Ecto neural progenitor cell (in vitro differentiated cells): ENCODE measurements around the gene C11orf54.
"Not testable (repeated sequence)": the region's sequence is repeated elsewhere in the genome, so short reads cannot be mapped to it uniquely, and the experiment has no call there.

Experiments used
- DNase-seq: peaks from one replicate; pipeline ENCODE4 v3.0.0-alpha.2; 2018; ENCODE audit warnings: low spot score

Gene C11orf54

GRCh38 chr11:93766504-93766903 lies 25.0 kb downstream of the C11orf54 start:
- DNase-seq, result no peak

DNA sequence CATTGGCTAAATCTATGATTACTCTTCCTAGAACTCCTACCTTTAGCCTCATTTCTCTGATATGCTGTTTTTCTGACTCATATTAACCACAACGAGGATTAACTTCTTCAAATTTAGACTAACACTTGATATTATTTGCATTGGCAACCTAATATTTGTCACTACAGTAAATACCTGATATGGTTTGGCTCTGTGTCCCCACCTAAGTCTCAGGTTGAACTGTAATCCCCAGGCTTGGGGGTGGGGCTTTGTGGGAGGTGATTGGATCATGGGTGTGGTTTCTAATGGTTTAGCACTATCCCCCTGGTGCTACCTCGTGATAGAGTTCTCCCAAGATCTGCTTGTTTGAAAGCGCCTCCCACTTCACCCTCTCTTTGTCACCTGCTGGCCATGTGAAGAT lies 25.5 kb downstream of the C11orf54 start:
- no peak for DNase-seq

GRCh38 chr11:93770160-93770559 lies 28.7 kb downstream of the C11orf54 start:
- no peak for DNase-seq

- DNase-seq, result no peak
Observed at GRCh38 chr11:93772123-93772522, 30.7 kb downstream of the C11orf54 start.

DNA sequence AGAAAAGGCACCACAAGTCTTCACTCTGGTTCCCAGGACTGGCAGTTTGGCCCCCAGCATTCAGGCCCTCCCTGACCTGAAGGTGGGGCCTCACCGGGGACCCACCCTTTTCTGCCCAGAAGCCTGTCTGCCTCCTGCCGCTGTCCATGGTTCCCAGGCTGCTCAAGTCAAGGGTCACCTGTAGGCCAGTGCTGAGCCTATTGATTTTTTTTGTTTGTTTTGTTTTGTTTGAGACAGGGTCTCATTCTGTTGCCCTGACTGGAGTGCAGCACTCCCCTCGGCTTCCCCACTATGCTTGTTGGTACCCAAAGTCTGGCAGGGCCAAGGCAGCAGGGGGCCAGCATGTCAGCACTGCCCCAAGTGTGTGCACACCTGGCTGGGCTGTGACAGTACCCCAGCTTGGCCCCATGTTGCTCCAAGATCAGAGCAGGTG lies 31.6 kb downstream of the C11orf54 start:
- DNase-seq, result no peak

DNA sequence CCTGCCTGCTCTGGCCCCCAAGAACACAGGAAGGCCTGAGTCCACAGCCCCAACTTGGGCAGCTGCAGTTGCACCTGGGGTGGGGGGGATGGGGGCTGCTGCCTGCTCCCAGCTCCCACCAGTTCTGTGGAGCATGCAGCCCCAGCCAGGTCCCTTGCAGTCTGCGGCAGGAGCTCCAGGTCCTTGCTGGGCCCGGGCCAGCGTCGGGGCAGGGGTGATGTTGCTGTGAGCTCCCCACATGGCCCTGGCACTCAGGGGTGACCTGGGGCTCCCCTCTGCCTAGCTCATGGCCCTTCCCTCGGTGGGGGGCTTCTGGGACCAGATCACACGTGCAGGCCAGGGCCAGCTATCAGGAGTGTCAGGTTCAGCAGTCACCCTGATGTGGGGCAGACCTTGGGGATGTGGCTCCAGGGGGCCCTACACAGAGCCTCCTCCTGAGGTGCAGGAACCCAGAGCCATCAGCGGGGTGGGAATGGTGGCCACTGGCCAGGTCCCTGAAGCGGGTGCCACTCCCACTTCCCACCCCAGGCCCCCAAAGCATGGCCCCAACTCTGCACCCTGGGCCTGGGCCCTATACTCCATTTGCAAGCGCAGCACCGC lies 32.2 kb downstream of the C11orf54 start:
- no peak for DNase-seq

GRCh38 chr11:93774560-93774959 lies 33.1 kb downstream of the C11orf54 start:
- not testable (repeated sequence) for DNase-seq

- no peak for DNase-seq
Observed at GRCh38 chr11:93775289-93775688, 33.8 kb downstream of the C11orf54 start.

DNA sequence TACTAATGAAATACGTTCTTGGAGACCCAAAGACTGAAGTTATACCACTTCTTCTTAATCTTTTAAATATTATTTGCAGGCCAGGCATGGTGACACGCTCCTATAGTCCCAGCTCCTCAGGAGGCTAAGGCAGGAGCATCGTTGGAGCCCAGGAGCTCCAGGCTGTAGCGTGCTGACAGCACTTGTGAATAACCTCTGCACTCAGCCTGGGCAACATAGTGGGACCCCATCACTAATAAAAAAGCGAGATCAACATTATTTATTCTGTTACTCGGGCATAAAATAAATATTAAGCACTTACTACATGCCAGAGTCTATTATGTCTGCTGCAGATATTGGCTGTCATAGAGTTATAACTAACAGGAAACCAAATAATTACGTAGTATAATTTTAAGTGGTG lies 41.9 kb downstream of the C11orf54 start:
- DNase-seq, result no peak

GRCh38 chr11:93783765-93784144 lies 42.3 kb downstream of the C11orf54 start:
- no peak for DNase-seq

GRCh38 chr11:93784145-93784934 lies 42.9 kb downstream of the C11orf54 start, which contains the start of gene MED17:
Gene MED17, plus strand, starts transcription at chr11:93784282. Its CDS starts 232 bp downstream, at chr11:93784514.
- peak; percentile 94 for DNase-seq

GRCh38 chr11:93784935-93785360 lies 43.5 kb downstream of the C11orf54 start:
- DNase-seq, result no peak

GRCh38 chr11:93791493-93791892 lies 50.0 kb downstream of the C11orf54 start:
- no peak for DNase-seq

DNA sequence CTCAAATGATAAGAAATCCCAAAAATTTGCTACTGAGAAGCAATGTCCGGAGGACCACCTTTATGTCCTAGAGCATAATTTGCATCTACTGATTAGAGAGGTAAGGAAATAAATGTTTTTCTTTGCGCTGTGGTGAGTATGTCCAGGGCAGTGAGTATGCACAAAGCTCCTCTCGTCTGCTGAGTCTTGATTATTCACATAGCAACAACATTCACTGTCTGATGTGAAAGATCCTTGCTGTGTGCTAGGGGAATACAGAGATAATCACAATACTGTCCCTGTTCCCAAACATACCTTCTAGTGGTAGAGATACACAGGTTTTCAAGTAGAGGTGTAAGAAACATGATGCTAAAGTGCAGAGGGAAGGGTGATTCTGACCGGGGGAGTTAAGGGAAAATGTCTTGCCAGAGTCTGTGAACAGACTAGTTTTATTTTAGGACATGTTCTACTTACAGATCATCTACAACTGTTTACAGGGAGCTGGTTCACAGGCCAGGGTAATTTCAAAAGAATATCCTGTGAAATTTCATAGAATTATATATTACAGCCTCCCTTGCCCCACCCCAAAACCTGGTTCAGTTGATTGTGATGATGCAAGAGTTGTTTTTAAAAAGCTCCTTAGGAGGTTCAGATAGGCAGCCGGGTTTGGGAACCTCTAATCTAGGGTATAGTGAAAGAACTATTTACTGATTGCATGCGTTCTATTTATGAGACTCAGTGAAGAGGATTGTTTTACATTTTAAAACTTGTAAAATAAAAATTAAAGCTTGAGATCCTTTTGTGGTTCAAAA lies 55.2 kb downstream of the C11orf54 start:
- no peak for DNase-seq

GRCh38 chr11:93801366-93801765 lies 59.9 kb downstream of the C11orf54 start:
- no peak for DNase-seq

DNA sequence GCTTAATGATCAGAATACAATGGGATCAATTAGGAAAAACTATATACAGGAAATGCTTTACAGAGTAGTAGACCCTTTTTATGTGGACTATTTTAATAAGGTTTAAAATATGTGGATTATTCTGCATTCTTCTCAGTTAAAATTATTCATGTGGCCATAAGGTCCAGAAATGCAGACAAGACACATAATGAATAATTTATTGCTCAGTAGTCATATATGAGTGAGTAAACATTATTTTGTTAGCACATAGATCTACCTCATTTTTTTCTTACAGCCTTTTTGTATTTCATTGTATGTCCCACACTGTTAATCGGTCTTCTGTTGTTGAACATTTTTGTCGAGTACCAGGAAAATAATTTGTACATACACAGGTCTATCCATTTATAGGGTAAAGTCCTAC lies 63.4 kb downstream of the C11orf54 start:
- DNase-seq, result no peak

DNA sequence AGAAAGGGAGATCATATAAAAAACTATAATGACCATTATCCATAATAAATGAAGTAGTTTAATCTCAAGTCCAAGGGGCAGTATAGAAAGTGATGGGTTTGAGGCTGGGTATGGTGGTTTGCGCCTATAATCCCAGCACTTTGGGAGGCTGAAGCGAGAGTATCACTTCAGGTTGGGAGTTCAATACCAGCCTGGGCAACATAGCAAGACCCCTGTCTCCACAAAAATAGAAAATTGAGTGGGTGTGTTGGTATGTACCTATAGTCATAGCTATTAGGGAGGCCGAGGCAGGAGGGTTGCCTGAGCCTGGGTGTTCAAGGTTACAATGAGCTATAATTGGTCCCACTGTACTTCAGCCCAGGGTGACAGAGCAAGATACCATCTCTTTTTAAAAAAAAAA lies 66.5 kb downstream of the C11orf54 start:
- no peak for DNase-seq

DNA sequence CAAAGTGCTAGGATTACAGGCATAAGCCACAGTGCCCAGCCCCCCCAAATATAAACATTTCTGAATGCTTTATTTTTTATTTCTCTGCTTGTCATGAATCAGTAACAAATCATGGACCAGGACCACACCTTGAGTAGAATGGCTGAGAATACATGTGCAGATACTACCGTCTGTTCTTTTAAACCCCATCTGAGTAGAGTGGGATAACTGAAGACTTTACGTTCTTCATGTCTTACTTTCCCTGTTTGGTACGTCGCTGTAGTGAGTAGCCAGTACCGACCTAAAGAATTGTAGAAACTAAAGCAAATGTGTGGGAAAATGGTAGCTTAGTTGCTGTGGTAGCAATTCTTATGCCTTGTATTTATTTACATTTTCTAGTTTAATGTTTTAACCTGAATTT lies 72.5 kb downstream of the C11orf54 start:
- DNase-seq, result no peak
